ENCODE results near the gene HSD11B2. TPM values are rescaled to one million over a fixed set of nuclear protein-coding genes. Genes with fewer than 3 reads are reported as not detected.

HSD11B2 gene
- total RNA-seq, 1 donor from 2014 or later, result 6.0 TPM

- Mint-ChIP-seq H3K27me3 (ENCODE audit: unreplicated experiment) (peaks cover 15% of the 10 kb centered on the region), H3K4me3 (ENCODE audit: unreplicated experiment) (no peak overlapping the region)
Measured at GRCh38 chr16:67390816-67391423, 40.0 kb upstream of the HSD11B2 start.

GRCh38 chr16:67391424-67392300 lies 39.3 kb upstream of the HSD11B2 start:
- peaks cover 20% of the 10 kb centered on the region for H3K4me1 Mint-ChIP-seq (ENCODE audit: low read depth, unreplicated experiment)

More at GRCh38 chr16:67390816-67391423, 40.0 kb upstream of the HSD11B2 start:
- DNase-seq, result no peak
- H3K4me1 Mint-ChIP-seq (ENCODE audit: low read depth, unreplicated experiment), result peaks cover 23% of the 10 kb centered on the region
- H3K9me3 Mint-ChIP-seq (ENCODE audit: unreplicated experiment), result peaks cover 2% of the 10 kb centered on the region
- TF ChIP-seq CTCF (IDR thresholded peaks at IDR 0.05; ENCODE audit: partially characterized antibody, unreplicated experiment), result no peak
- H3K27ac Mint-ChIP-seq (ENCODE audit: unreplicated experiment), result peak overlapping the region; percentile 64
- H3K36me3 Mint-ChIP-seq (ENCODE audit: unreplicated experiment), result no peaks in the 10 kb centered on the region

DNA sequence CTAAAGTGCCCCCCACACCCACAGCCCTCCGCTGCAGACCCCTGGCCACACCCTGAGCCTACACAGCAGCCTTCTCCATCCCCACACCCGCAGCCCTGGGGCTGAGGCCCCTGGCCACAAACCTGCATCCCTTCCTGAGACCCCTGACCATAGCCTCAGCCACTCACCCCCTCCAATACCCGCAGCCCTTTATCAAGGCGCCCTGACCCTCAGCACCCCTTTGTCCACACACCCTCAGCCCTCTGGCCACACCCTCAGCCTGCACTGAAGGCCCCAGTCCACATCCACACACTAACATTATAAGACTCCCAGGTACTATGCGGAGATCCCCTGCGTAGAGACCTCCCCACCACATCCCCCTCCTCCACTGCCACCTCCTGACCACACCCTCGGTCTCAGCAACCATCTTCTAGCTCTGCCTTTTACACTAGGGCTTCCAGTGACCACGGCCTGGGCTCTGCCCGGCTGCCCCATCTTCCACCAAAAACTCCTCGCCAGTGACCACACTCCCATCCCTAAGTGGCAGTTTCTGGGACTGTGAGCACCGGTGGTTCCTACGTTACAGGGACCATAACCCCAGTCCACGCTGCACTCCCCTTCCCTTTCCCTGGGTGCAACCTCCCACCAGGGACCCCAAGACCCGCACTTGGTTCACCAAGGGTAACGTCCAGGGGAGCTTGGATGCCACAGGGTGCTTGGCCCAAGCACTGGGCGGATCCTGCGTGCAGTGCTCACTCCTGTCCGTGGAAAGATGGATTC lies 38.4 kb upstream of the HSD11B2 start:
- DNase-seq, result no peak
- Mint-ChIP-seq H3K27ac (ENCODE audit: unreplicated experiment) (peak overlapping the region; percentile 72), H3K27me3 (ENCODE audit: unreplicated experiment) (peaks cover 15% of the 10 kb centered on the region), H3K9me3 (ENCODE audit: unreplicated experiment) (peaks cover 2% of the 10 kb centered on the region), H3K36me3 (ENCODE audit: unreplicated experiment) (no peaks in the 10 kb centered on the region), H3K4me1 (ENCODE audit: low read depth, unreplicated experiment) (peaks cover 24% of the 10 kb centered on the region), H3K4me3 (ENCODE audit: unreplicated experiment) (peak overlapping the region; percentile 85)
- no peak for TF ChIP-seq CTCF (IDR thresholded peaks at IDR 0.05; ENCODE audit: partially characterized antibody, unreplicated experiment)

More at GRCh38 chr16:67391424-67392300, 39.3 kb upstream of the HSD11B2 start:
- H3K4me3 Mint-ChIP-seq (ENCODE audit: unreplicated experiment), result peak overlapping the region; percentile 85
- H3K36me3 Mint-ChIP-seq (ENCODE audit: unreplicated experiment), result no peaks in the 10 kb centered on the region
- no peak for TF ChIP-seq CTCF (IDR thresholded peaks at IDR 0.05; ENCODE audit: partially characterized antibody, unreplicated experiment)
- peaks cover 15% of the 10 kb centered on the region for H3K27me3 Mint-ChIP-seq (ENCODE audit: unreplicated experiment)
- peaks cover 2% of the 10 kb centered on the region for H3K9me3 Mint-ChIP-seq (ENCODE audit: unreplicated experiment)
- peak overlapping the region; percentile 72 for H3K27ac Mint-ChIP-seq (ENCODE audit: unreplicated experiment)
- DNase-seq, result no peak

DNA sequence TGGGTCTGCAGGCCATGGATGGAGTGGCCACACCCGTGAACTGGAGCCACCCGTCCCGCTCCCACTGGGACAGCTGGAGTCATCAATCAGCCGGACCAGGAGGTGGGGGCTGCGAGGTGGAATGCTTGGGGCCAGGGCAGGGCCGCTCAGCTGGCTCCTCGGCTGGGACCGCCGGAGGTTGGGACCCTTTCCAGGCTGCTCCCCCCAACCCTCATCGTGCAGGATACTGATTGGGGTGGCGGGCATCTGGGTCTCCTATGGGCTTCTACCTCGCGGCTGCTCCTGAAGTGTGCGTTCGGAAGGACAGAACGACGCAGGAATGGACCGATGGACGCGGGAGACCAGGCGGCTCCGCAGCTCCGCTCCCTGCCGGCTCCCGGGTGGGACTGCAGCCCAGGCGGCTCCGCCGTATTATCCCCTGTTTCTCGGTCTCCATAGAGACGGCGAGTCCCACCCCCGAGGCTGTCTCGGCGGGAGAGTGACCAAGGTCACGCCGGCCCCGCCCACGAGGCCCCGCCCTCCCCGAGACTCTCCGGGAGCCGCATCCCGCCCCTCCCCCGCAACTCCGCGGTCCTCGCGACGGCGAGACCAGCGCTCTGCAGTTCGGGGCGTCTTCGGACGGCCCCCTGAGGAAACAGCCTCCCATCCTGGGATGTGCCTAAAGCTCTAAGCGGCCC lies 37.7 kb upstream of the HSD11B2 start, which contains the start of gene TPPP3:
Gene TPPP3, minus strand, starts transcription at position 388 of the 677 bp plus-strand sequence. CDS start 2,387 bp downstream, outside the sequence.
- H3K4me3 Mint-ChIP-seq (ENCODE audit: unreplicated experiment), result peak within 1 kb of the TSS; percentile 85
- peaks cover 15% of the 10 kb centered on the region for H3K27me3 Mint-ChIP-seq (ENCODE audit: unreplicated experiment)
- peak; percentile 89 for DNase-seq
- H3K36me3 Mint-ChIP-seq (ENCODE audit: unreplicated experiment), result no peaks in the 10 kb centered on the region
- H3K27ac Mint-ChIP-seq (ENCODE audit: unreplicated experiment), result peak within 1 kb of the TSS; percentile 72
- H3K9me3 Mint-ChIP-seq (ENCODE audit: unreplicated experiment), result peaks cover 2% of the 10 kb centered on the region
- peaks cover 20% of the 10 kb centered on the region for H3K4me1 Mint-ChIP-seq (ENCODE audit: low read depth, unreplicated experiment)
- TF ChIP-seq CTCF (IDR thresholded peaks at IDR 0.05; ENCODE audit: partially characterized antibody, unreplicated experiment), result peak; percentile 74

All from glutamatergic neuron (in vitro differentiated cells).